GM19238 (cell line): Measurements from ENCODE around the gene PPM1G.
"Not testable (repeated sequence)": the region's sequence is repeated elsewhere in the genome, so short reads cannot be mapped to it uniquely, and the experiment has no call there.

ENCODE experiments used
- DNase-seq: peaks from one replicate; pipeline ENCODE4 v3.0.0; 2011; ENCODE audit warnings: low spot score; ENCODE audit not compliant: insufficient read length

The PPM1G gene

DNA sequence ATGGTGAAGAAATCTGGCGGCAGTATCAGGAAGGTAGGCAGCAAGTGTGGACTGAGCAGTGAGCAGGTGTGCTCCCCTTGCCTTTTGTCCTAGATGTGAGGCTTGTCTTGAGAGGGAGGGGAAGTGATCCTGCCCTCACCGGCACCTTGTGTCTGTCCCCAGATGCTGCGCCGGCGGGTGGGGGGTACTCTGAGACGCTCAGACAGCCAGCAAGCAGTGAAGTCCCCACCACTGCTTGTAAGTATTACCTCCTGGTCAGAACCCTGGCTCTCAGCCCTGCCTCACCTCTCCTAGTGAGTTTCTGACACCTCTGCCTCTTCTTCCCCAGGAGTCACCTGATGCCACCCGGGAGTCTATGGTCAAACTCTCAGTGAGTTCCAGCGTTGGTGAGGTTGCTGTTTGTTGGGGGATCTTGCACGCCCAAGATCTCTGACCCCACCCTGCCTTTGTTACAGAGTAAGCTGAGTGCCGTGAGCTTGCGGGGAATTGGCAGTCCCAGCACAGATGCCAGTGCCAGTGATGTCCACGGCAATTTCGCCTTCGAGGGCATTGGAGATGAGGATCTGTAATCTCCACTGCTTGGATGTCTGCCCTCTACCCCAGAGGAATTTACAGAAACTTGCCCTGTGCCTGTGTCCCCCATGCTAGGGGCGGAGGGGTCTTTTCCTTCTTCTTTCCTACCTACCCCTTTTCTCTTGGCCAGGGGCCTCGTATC is 33.1 kb downstream of the PPM1G start:
- DNase-seq = no peak

DNA sequence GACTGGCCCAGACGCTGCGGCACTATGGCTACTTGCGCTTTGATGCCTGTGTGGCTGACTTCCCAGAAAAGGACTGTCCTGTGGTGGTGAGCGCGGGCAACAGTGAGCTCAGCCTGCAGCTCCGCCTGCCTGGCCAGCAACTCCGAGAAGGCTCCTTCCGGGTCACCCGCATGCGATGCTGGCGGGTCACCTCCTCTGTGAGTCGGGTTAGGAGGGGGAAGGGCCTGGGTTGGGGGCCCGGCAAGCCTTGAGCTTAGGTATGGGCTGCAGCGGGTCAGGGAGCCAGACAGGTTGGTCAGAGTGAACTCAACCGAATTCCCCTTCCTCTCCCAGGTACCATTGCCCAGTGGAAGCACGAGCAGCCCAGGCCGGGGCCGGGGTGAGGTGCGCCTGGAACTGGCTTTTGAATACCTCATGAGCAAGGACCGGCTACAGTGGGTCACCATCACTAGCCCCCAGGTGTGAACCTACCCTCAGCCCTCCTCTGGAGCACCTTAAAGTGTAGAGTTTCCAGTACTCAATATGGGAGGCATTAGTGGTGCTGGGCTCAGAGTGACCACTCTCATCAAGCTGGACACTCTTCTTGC is 33.8 kb downstream of the PPM1G start:
- DNase-seq = no peak

DNA sequence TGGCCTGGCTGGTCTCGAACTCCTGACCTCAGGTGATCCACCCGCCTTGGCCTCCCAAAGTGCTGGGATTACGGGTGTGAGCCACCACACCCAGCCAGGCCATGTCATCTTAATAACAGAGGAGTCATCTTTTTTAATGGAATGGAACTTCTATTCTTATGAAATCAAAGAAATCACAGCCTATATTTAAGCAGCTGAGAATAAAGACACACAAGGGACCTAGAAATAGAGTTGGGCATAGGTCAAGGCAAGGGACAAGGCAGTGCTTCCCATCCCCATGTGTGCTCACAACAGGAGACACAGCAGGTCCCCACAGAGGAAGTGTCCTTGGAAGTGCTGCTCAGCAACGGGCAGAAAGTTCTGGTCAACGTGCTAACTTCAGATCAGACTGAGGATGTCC is 35.8 kb downstream of the PPM1G start:
- DNase-seq = no peak

DNA sequence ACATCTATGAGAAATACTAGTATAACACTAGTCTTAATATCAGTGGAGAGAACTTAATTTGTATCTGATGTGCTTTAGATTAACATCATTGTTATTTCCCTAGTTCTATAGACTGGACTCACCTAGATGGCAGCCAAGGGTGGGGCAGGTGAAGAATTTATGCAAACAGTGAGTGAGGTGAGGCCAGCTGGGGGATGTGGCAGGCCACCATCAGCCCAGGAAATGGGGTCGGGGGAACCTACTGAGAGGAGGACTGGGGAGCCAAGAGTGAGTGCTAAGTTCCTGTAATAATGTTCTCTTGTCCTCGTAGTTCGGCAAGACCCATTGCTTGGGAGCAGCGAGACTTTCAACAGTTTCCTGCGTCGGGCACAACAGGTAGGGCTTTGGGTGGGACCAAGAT is 36.5 kb downstream of the PPM1G start:
- DNase-seq = no peak

DNA sequence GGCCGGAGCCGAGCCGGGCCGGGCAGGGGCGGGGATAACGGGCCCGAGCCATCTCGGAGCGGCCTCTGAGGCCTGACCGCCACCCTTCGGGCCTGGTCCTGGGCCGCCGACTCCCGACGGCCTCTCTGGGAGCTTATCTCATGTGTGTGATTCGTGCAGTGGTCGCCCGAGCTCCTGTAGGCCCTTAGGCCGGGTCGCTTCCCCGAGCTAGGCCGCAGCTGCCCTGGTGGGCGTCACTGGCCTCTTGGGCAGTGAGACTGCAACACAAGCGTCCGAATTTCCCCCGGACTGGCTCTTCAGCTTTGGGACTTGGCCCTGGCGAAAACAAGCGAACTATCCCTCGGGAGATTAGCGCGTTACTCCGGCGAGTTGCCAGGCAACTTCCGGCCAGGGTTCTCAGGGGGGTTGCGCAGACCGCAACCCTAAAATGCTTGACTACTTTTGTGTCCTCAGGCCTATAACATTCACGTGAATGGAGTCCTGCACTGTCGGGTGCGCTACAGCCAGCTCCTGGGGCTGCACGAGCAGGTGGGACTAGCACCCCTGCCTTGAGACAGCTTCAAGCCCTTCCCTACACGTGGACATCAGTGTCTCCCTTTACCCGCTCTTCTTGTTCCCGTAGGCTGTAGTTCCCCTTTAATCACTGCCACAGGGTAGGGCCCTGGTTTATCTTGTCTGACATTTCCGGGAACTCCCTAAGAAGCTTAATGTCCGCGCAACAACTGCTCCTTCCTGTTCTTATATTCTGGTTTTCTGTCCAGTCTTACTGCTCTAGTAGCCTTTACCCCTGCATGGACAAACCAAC is 38.4 kb downstream of the PPM1G start:
- DNase-seq = peak; percentile 29

DNA sequence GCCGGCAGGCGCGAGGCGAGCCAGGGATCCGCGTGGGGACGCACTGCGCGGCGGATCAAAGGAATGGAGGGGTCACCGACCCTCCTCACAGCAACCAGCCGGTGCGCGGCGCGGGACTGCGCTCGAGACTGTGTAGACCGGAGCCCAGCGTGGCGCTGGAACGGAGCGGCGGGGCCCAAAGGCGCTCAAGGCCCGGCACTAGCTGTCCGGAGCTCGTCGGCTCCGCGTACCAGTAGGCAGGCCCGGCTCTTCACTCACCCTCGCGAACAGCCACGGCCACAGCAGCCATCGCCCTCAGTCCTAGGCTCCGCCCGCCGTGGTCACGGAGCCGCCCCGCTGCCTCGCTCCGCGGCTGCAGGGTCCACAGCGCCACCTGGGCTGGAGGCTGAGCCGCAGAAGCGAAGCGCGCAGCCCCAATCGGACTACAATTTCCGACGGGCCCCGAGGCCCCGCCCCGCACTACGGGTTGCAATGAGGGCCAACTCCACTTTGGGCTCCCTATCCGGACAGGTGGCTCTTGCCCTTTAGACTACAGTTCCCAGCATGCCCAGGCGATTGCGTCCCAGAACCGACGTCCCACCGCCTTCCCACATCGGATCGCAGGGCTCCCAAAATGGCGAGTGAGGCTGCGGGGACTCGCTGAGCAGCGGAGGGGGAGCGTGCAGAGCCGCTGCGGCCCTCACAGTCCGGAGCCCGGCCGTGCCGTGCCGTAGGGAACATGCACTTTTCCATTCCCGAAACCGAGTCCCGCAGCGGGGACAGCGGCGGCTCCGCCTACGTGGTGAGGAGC is 39.2 kb downstream of the PPM1G start, which contains the start of the genes EIF2B4 and SNX17:
Gene EIF2B4 (minus strand): TSS at position 313 of the 790 bp plus-strand sequence. CDS start 24 bp downstream, at position 289.
Gene SNX17 (plus strand): TSS at position 591 of the 790 bp plus-strand sequence. CDS start 128 bp downstream, at position 719.
- peak; percentile 91 for DNase-seq

DNA sequence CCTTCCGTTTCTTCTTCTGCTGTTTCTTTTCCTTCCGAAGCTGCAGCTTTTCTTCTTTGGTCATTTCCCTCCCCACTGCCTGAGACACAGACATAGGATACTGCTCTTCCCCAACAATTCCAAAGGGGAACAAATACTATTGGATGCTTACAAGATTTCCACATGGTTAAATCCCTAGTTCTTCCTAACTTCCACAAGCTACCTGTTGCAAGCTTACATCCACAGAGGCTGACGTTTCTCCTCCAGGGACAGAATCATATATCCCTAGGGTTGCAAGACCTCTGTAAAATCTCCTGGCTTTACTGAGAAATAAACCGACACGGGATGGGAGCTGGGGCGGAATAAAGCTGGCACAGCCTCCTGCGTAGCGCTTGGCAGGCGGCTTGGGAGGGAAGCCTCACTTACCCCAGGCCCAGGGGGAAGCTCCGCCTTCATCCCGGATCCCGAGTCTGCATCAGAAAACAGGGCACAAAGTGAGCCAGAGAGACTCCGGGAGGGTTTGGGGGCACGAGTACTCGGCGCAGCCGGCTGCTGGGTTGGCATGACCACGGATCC is 39.8 kb downstream of the PPM1G start:
- DNase-seq = peak; percentile 37

DNA sequence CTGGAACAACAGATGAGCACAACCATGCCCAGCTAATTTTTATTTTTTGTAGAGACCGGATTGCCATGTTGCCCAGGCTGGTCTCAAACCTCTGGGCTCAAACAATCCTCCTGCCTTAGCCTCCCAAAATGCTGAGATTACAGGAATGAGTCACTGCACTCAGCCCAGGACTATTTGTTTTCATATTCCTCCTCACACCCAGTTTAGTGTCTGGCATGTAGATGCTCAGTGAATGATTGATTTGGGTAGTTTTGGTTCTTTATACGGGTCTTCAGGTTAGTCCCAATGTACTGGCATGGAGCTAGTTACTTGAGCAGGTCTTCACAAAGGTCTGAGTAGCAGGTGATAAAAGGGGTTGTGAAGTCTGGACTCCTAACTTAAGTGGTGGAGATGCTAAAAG is 45.5 kb downstream of the PPM1G start:
- no peak for DNase-seq

DNA sequence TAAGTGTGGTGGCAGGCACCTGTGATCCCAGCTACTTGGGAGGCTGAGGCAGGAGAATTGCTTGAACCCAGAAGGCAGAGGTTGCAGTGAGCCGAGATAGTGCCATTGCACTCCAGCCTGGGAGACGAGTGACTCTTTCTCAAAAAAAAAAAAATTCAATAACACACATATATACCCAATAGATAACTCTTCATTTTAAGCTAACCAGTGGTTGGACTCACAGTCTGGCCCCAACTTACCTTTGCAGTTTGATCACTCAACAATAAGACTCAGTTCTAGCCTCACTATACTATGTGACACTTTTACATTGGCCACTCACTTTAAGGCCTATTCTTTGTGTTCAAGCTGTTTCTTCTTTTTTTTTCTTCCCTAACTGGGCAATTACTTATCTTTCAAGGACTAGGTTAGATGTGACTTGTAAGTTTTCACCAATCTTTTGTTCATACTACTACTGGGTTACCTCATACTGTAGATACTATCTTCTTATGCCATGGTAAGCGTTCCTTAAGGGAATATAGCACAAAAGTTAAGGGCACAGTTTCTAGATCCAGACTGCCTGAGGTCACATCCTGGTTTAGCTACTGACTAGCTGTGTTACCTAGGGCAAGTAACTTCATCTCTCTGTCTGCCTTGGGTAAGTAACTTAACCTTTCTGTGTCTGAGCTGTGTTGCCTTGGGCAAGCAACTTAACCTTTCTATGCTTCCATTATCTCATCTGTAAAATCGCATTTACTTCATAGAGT is 46.5 kb downstream of the PPM1G start:
- no peak for DNase-seq

DNA sequence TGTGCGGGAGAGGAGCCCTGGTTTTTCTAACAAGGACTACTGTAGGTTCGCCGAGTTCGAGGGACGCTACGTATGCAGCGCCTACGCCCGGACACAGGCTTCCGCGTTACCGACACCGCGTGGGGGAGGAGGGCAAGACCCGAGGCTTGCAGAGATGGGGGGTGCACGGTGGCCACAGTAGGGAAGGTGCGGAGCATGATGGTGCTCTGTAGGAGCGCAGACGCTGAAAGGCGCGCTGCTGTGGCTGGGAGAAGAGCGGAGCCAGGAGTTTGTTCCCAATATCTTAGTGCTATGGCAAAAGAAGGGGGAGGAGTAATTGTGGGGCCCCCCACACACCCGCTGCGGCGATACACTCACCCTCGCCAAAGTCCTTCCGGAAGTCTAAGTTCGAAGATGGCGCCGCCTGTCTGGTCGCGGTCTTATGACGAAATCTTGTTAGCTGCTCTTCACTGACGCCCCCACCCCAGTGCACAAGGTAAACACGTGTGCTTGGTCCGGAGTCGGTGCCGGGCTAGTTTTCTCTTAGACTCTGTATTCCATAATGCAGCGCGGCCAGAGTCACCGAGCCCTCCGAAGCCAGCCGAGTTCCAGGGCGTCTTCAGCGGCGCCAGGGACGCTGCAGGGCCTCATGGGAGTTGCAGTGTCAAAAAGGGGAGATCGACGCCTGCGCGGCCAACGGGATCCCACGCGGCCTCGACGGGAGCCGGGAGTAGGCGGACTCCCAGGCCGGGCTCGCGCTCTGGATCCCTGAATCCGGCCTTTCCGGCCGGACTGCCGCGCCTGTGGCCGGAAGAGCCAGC is 52.8 kb downstream of the PPM1G start, which contains the start of gene GTF3C2:
Gene GTF3C2 (minus strand): TSS at position 383 of the 800 bp plus-strand sequence. CDS start 13,210 bp downstream, outside the sequence.
- DNase-seq = peak; percentile 86

DNA sequence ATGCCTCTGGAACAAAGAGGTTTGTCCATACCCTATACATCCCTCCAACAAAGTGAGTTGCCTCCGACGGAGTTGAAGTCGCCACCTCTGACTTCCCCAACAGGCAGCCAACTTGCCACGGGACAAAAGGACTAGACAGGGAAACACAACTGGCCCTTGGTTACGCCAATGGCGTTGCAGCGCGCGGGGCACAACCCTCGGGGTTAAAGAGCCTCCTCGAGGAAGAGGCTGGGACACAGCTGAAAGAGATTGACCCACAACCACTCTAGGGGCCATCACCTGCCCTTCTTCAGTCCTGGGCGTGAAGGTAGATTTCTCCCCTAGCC is 53.4 kb downstream of the PPM1G start:
- peak; percentile 49 for DNase-seq

DNA sequence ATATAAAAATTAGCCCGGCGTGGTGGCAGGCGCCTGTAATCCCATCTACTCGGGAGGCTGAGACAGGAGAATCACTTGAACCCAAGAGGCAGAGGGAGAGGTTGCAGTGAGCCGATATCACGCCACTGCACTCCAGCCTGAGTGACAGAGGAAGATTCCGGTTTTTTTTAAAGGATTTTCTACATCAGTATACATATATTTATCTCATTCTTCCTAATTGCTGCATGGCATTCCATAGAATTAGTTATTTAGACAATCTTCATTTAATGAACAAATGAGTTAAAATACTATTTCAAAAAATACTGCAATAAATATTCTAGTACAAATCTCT is 54.8 kb downstream of the PPM1G start:
- DNase-seq = no peak

DNA sequence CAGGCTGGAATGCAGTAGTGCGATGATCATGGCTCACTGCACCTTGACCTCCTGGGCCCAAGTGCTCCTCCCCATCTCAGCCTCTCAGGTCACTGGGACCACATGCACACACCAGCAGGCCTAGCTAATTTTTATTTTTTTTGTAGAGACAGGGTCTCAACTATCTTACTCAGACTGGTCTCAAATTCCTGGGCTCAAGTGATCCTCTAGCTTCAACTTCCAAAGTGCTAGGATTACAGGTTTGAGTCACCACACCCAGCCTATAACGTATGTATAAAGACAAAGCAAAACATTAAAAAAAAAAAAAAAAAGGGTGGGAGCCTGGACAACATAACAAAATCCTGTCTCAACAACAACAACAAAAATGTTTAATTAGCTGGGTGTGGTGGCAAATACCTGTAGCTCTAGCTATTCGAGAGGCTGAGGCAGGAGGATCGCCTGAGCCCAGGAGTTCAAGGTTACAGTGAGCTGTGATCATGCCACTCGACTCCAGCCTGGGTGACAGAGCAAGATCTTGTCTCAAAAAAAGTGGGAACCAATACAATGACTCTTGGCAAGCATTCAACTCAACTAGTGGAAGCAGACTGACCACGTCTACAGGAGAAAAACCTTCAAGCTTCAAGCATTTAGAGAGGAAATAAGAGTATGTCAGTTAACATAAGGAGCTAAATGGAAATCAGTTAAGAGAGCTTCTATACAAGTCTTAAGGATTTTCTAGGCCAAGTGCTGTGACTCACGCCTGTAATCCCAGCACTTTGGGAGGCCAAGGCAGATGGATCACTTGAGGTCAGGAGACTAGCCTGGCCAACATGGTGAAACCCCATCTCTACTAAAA is 55.4 kb downstream of the PPM1G start:
- no peak for DNase-seq

DNA sequence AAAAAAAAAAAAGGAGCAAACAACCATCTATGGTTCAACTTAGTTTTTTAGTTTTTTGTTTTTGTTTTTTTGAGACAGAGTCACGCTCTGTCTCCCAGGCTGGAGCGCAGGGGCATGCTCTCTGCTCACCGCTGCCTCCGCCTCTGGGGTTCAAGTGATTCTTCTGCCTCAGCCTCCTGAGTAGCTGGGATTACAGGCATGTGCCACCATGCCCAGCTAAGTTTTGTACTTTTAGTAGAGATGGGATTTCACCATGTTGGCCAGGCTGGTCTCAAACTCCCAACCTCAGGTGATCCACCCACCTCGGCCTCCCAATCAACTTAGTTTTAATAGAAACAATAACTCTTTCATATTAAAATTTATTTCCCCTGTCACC is 56.0 kb downstream of the PPM1G start:
- not testable (repeated sequence) for DNase-seq

DNA sequence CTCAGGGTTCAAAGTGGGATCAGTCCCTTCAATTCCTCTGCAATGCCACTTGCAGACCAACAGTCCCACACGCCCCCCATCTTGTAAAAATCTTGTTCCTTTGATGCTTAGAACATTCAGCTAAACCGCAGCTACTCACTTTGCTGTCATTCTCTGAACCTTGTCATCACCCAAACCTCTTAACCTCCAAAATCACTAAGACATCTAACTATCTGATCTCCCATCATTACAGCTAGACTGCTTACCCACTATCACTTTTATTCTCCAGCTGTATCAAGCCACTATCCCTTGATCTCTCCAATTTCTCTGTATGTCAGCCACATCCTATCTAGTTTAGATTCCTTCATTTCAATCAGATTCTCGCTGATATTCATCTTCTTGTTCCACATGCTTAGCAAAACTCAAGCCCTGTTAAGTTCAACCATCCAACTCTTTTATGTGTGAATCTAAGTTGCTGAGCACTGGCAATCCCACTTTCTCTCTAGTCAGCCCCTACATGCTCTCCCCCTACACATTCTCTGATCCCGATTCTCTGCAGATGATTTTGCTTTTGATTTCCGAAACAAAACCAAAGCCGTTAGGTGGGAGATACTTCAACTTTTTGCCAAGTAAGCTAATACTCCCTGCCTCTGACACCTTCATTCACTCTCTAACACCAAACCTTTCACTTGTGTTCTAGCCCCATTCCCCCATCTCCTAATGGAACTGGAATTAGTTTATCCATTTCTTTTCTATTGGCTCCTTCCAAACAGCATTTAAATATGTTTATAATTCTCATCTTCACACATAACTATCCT is 57.4 kb downstream of the PPM1G start:
- DNase-seq = no peak

DNA sequence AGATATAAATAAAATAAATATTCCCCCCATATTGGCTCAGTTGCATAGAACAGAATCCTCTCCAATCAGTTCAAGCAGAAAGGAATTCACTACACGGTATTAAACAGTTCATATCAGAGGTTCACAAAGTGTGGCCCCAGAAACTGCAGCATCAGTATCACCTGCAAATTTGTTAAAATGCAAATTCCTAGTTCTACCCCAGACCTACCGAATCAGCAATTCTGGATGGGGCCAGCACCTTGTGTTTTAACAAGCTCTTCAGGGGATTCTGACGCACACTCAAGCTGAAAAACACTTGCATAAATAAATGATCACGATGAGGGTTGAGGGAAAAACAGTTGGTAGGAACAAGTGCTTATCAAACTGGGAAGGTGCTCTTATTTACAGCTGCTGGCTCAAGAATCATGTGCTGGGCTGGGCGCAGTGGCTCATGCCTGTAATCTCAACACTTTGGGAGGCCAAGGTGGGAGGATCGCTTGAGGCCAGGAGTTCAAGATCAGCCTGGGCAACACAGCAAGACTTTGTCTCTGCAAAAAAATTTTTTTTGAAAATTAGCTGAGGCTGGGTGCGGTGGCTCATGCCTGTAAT is 59.2 kb downstream of the PPM1G start:
- no peak for DNase-seq

DNA sequence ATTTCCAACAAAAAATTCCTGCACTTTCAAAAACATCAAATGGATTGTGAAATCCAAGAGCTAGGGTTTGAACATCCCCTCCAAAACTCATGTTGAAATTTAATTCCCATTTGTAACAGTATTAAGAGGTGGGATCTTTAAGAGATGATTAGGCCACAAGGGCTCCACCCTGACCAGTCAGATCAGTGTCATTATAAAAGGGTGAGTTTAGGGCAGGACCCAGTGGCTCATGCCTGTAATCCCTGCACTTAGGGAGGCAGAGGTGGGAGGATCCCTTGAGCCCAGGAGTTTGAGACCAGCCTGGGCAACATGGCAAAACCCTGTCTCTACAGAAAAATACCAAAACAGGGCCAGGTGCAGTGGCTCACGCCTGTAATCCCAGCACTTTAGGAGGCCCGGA is 61.8 kb downstream of the PPM1G start:
- no peak for DNase-seq

DNA sequence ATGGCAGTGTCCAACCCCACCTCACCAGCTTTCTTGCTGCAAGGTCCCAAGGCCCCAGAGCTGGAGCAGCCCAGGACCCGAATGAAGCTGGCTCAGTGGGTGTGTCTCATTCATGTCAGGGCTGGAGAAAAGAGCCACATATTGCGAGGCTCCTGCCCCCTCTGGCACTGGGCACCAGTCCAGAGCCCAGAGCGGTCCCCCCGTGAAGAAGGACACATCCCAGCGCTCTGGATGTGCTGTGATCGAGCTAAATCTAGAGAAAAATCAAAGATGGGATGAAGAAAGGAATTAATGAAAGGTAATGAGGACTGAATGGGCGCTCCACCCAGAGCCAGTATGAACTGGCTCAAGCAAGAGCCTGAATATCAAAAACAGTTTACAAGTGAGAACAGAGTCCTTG is 73.2 kb downstream of the PPM1G start:
- DNase-seq = no peak
